Neural cell (in vitro differentiated cells): Measurements from ENCODE around the gene MEOX1. TPM values are rescaled to one million over a fixed set of nuclear protein-coding genes. Genes with fewer than 3 reads are reported as not detected.

Experiments
- H2AFZ ChIP-seq: fragments of 200-600, 300-800 bp; sonication (generic), shearing (Covaris generic); 2 replicates; pipeline ENCODE4 v1.6.0; 2014; ENCODE audit warnings: low read depth, mild to moderate bottlenecking, antibody characterized with exemption, low read length, moderate library complexity
- H3F3A ChIP-seq: fragments of 200-600 bp; shearing (Covaris generic); 2 replicates; pipeline ENCODE4 v1.6.1; 2016; ENCODE audit warnings: mild to moderate bottlenecking, moderate library complexity, mixed read lengths, antibody characterized with exemption, low read length; ENCODE audit not compliant: insufficient read depth, poor library complexity, severe bottlenecking
- H3K27ac ChIP-seq: fragments of 200-600, 300-800 bp; sonication (generic), shearing (Covaris generic); 2 replicates; pipeline ENCODE4 v1.5.1; 2014; ENCODE audit warnings: mild to moderate bottlenecking, low read length, moderate library complexity
- H3K27me3 ChIP-seq: fragments of 300-800, 200-600 bp; sonication (generic), shearing (Covaris generic); 2 replicates; pipeline ENCODE4 v1.6.0; 2014; ENCODE audit warnings: mild to moderate bottlenecking, low read depth, low read length, moderate library complexity; ENCODE audit not compliant: insufficient read depth
- H3K36me3 ChIP-seq: fragments of 300-800, 200-600 bp; sonication (generic), shearing (Covaris generic); 2 replicates; pipeline ENCODE4 v1.5.1; 2014; ENCODE audit warnings: mild to moderate bottlenecking, antibody characterized with exemption, low read length, moderate library complexity; ENCODE audit not compliant: insufficient read depth
- H3K4me2 ChIP-seq: fragments of 300-800, 200-600 bp; sonication (generic), shearing (Covaris generic); 2 replicates; pipeline ENCODE4 v1.6.0; 2014; ENCODE audit warnings: mild to moderate bottlenecking, low read length
- H3K4me3 ChIP-seq: fragments of 300-800, 200-600 bp; sonication (generic), shearing (Covaris generic); 2 replicates; pipeline ENCODE4 v1.5.1; 2014; ENCODE audit warnings: mild to moderate bottlenecking, low read length, moderate library complexity
- H3K79me2 ChIP-seq: fragments of 200-600 bp; shearing (Covaris generic); replicated peaks from 2 replicates; pipeline ENCODE4 v1.6.0; 2014; ENCODE audit warnings: mild to moderate bottlenecking, low read length, moderate library complexity; ENCODE audit not compliant: insufficient read depth
- H3K9ac ChIP-seq: fragments of 300-800, 200-600 bp; sonication (generic), shearing (Covaris generic); 2 replicates; pipeline ENCODE4 v1.6.1; 2016; ENCODE audit warnings: mild to moderate bottlenecking, low read length, mixed read lengths
- H3K9me2 ChIP-seq: fragments of 200-600 bp; shearing (Covaris generic); 2 replicates; pipeline ENCODE4 v1.6.1; 2016; ENCODE audit warnings: mild to moderate bottlenecking, low read length, mixed read lengths; ENCODE audit not compliant: insufficient read depth
- H3K9me3 ChIP-seq: fragments of 200-600, 300-800 bp; sonication (generic), shearing (Covaris generic); 2 replicates; pipeline ENCODE4 v1.6.1; 2016; ENCODE audit warnings: mild to moderate bottlenecking, mixed run types, low read length, moderate library complexity, mixed read lengths
- H4K20me1 ChIP-seq: fragments of 200-600 bp; shearing (Covaris generic); 2 replicates; pipeline ENCODE4 v1.6.1; 2016; ENCODE audit warnings: mild to moderate bottlenecking, mixed run types; ENCODE audit not compliant: insufficient read depth
- EP300 ChIP-seq: fragments of 450-650 bp; conservative IDR thresholded peaks from 2 replicates; pipeline ENCODE4 v1.6.1; 2014; ENCODE audit warnings: antibody characterized with exemption, mild to moderate bottlenecking, moderate library complexity; ENCODE audit not compliant: poor library complexity, severe bottlenecking
- EZH2 ChIP-seq: fragments of 200-600, 300-800 bp; shearing (Covaris generic), sonication (generic); IDR thresholded peaks from 2 replicates; pipeline ENCODE4 v1.6.1; 2014; ENCODE audit warnings: antibody characterized with exemption, low read length, borderline replicate concordance, mild to moderate bottlenecking; ENCODE audit not compliant: insufficient read depth, poor library complexity, severe bottlenecking
- MXI1 ChIP-seq: fragments of 450-650 bp; conservative IDR thresholded peaks from 2 replicates; pipeline ENCODE4 v1.6.1; 2014; ENCODE audit warnings: antibody characterized with exemption, mild to moderate bottlenecking; ENCODE audit not compliant: poor library complexity, severe bottlenecking
- POLR2AphosphoS5 ChIP-seq: IDR thresholded peaks from 2 replicates; pipeline ENCODE4 v1.6.1; 2012
- RAD21 ChIP-seq: fragments of 450-650 bp; conservative IDR thresholded peaks from 2 replicates; pipeline ENCODE4 v1.6.1; 2014; ENCODE audit warnings: antibody characterized with exemption, mild to moderate bottlenecking, moderate library complexity
- SMC3 ChIP-seq: fragments of 450-650 bp; conservative IDR thresholded peaks from 2 replicates; pipeline ENCODE4 v1.6.1; 2014; ENCODE audit warnings: antibody characterized with exemption, mild to moderate bottlenecking, moderate library complexity; ENCODE audit not compliant: poor library complexity
- TAF1 ChIP-seq: IDR thresholded peaks from 2 replicates; pipeline ENCODE4 v1.6.1; 2012; ENCODE audit warnings: low read depth
- polyA plus RNA-seq: library from polyadenylated mRNA; depleted of rRNA; stranded (reverse); fragments of >200 nt; gene quantifications from 2 replicates; pipeline ENCODE4 v1.2.3, GENCODE V29; 2014
- TF ChIP-seq, protein P1 (sequence below): fragments of 450-650 bp; IDR thresholded peaks from 2 replicates; pipeline ENCODE4 v1.5.1; 2014; ENCODE audit warnings: antibody characterized with exemption, mild to moderate bottlenecking, moderate library complexity; ENCODE audit not compliant: poor library complexity, severe bottlenecking
- TF ChIP-seq, protein P2 (sequence below): IDR thresholded peaks from 2 replicates; pipeline ENCODE4 v1.6.1; 2012; ENCODE audit warnings: borderline replicate concordance

The MEOX1 gene
- polyA plus RNA-seq, 1 donor from 2014 or later, result 0.50 TPM

GRCh38 chr17:43695970-43696865 is 34.5 kb upstream of the MEOX1 start:
- Histone ChIP-seq H2AFZ (no peak overlapping the region), H3K27me3 (no peaks in the 10 kb centered on the region), H3K4me3 (no peak overlapping the region), H3F3A (no peaks in the 10 kb centered on the region), H3K79me2 (no peaks in the 10 kb centered on the region), H4K20me1 (no peaks in the 10 kb centered on the region), H3K27ac (no peak overlapping the region), H3K9ac (no peak overlapping the region), H3K4me2 (no peak overlapping the region), H3K9me2 (no peaks in the 10 kb centered on the region), H3K36me3 (no peaks in the 10 kb centered on the region), H3K9me3 (no peaks in the 10 kb centered on the region)
- TF ChIP-seq SMC3 (no peak), POLR2AphosphoS5 (no peak), RAD21 (no peak), EP300 (no peak), MXI1 (no peak), EZH2 (no peak), TAF1 (no peak)
- TF ChIP-seq, protein P1, sequence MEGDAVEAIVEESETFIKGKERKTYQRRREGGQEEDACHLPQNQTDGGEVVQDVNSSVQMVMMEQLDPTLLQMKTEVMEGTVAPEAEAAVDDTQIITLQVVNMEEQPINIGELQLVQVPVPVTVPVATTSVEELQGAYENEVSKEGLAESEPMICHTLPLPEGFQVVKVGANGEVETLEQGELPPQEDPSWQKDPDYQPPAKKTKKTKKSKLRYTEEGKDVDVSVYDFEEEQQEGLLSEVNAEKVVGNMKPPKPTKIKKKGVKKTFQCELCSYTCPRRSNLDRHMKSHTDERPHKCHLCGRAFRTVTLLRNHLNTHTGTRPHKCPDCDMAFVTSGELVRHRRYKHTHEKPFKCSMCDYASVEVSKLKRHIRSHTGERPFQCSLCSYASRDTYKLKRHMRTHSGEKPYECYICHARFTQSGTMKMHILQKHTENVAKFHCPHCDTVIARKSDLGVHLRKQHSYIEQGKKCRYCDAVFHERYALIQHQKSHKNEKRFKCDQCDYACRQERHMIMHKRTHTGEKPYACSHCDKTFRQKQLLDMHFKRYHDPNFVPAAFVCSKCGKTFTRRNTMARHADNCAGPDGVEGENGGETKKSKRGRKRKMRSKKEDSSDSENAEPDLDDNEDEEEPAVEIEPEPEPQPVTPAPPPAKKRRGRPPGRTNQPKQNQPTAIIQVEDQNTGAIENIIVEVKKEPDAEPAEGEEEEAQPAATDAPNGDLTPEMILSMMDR, result no peak
- TF ChIP-seq, protein P2, sequence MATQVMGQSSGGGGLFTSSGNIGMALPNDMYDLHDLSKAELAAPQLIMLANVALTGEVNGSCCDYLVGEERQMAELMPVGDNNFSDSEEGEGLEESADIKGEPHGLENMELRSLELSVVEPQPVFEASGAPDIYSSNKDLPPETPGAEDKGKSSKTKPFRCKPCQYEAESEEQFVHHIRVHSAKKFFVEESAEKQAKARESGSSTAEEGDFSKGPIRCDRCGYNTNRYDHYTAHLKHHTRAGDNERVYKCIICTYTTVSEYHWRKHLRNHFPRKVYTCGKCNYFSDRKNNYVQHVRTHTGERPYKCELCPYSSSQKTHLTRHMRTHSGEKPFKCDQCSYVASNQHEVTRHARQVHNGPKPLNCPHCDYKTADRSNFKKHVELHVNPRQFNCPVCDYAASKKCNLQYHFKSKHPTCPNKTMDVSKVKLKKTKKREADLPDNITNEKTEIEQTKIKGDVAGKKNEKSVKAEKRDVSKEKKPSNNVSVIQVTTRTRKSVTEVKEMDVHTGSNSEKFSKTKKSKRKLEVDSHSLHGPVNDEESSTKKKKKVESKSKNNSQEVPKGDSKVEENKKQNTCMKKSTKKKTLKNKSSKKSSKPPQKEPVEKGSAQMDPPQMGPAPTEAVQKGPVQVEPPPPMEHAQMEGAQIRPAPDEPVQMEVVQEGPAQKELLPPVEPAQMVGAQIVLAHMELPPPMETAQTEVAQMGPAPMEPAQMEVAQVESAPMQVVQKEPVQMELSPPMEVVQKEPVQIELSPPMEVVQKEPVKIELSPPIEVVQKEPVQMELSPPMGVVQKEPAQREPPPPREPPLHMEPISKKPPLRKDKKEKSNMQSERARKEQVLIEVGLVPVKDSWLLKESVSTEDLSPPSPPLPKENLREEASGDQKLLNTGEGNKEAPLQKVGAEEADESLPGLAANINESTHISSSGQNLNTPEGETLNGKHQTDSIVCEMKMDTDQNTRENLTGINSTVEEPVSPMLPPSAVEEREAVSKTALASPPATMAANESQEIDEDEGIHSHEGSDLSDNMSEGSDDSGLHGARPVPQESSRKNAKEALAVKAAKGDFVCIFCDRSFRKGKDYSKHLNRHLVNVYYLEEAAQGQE, result no peak

DNA sequence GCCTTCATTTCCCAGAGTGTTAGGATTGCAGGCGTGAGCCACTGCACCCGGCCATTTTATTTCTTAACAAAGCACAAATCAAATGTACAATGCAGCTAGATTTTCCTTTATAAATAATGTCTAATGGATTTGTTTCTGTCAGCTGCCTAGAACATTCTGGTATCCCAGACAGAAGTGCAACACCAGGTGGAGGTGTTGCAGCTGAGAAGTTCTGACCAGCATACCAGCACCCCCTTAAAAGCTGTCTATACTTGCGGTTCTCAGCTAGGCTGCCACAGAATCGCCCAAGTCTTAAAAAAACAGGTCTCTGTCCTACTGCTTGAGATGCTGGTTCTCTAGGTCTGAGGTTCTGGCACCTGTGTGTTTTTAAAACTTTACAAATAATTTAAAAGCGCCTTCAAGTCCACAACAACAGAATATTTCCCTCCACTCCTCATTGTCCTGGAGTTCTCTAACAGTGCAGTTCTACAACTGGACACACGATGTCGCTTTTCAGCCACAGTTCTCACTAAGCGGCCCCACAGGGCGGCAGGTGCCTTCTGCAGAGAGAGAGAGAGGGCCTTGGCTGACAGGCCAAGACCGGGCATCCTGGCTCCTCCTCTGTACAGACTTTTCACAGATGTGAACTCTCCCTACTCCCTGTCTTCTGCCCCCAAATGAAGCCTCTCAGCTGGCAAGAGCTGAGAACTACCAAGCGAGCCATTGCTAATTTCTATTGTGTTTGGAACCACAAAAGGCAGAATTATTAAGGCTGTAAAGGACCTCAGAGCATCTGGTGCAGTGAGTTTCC is 32.6 kb upstream of the MEOX1 start:
- no peaks in the 10 kb centered on the region for H3F3A ChIP-seq
- peak overlapping the region; percentile 41 for H3K9ac ChIP-seq
- no peaks in the 10 kb centered on the region for H4K20me1 ChIP-seq
- no peaks in the 10 kb centered on the region for H3K36me3 ChIP-seq
- H3K4me3 ChIP-seq, result no peak overlapping the region
- TF ChIP-seq, protein P1, result peak; percentile 98
- TF ChIP-seq EZH2, result no peak
- no peak for TF ChIP-seq MXI1
- peak; percentile 98 for TF ChIP-seq SMC3
- TF ChIP-seq POLR2AphosphoS5, result peak; percentile 13
- peak; percentile 97 for TF ChIP-seq RAD21
- no peak for TF ChIP-seq EP300
- TF ChIP-seq TAF1, result no peak
- TF ChIP-seq, protein P2, result no peak
- no peak overlapping the region for H3K4me2 ChIP-seq
- H3K9me3 ChIP-seq, result no peaks in the 10 kb centered on the region
- no peak overlapping the region for H3K27ac ChIP-seq
- H3K9me2 ChIP-seq, result no peaks in the 10 kb centered on the region
- no peaks in the 10 kb centered on the region for H3K79me2 ChIP-seq
- H3K27me3 ChIP-seq, result no peaks in the 10 kb centered on the region
- peak overlapping the region; percentile 62 for H2AFZ ChIP-seq
